Caco-2 (cell line): ENCODE data around the gene PPP6R3. TPM values are rescaled to one million over a fixed set of nuclear protein-coding genes. Genes with fewer than 3 reads are reported as not detected.

Source experiments
- BruUV-seq: library from RNA; stranded (reverse); fragments of 400-500 nt; replicated peaks from 2 replicates; lab custom pipeline; 2021; lab: Mats Ljungman, UMichigan
- CTCF ChIA-PET: fragments of 300-600 bp; sonication (Branson Sonifier 250); formaldehyde crosslinking; loops from one replicate; lab custom pipeline; 2022; ENCODE audit warnings: antibody characterized with exemption; lab: Charles Lee
- POLR2A ChIA-PET: fragments of 300-600 bp; sonication (Branson Sonifier 250); formaldehyde crosslinking; loops from one replicate; lab custom pipeline; 2022; ENCODE audit warnings: antibody characterized with exemption; lab: Charles Lee
- DNase-seq, 2 experiments: peaks; one replicate each; pipeline versions ENCODE4 v3.0.0 to v3.0.0-alpha.2; 2020 to 2022
- H3K27me3 ChIP-seq: replicated peaks from 2 replicates; pipeline ENCODE4 v1.6.0; 2011; ENCODE audit warnings: low read length; ENCODE audit not compliant: control insufficient read depth, insufficient read depth
- H3K36me3 ChIP-seq: 2 replicates; pipeline ENCODE4 v1.5.1; 2011; ENCODE audit warnings: low read length; ENCODE audit not compliant: control insufficient read depth, insufficient read depth
- H3K4me1 ChIP-seq: fragments of 250-450 bp; sonication (Bioruptor Pico); 2 replicates; pipeline ENCODE4 v1.5.1; 2020; ENCODE audit warnings: mild to moderate bottlenecking
- H3K4me3 ChIP-seq: 2 replicates; pipeline ENCODE4 v1.5.1; 2011; ENCODE audit warnings: low read depth, mild to moderate bottlenecking, control low read depth, low read length
- H3K9me3 ChIP-seq: fragments of 250-450 bp; sonication (Bioruptor Pico); 2 replicates; pipeline ENCODE4 v1.5.1; 2020; ENCODE audit warnings: mild to moderate bottlenecking, moderate library complexity
- H3K27ac Mint-ChIP-seq: one replicate; pipeline ENCODE4 v1.8.0; 2022; ENCODE audit warnings: mixed read lengths; ENCODE audit not compliant: unreplicated experiment
- H3K27me3 Mint-ChIP-seq: one replicate; pipeline ENCODE4 v1.8.0; 2022; ENCODE audit warnings: mixed read lengths; ENCODE audit not compliant: insufficient read depth, unreplicated experiment
- H3K36me3 Mint-ChIP-seq: one replicate; pipeline ENCODE4 v1.8.0; 2022; ENCODE audit warnings: mild to moderate bottlenecking, mixed read lengths; ENCODE audit not compliant: insufficient read depth, unreplicated experiment
- H3K4me1 Mint-ChIP-seq: one replicate; pipeline ENCODE4 v1.8.0; 2022; ENCODE audit warnings: low read depth, mixed read lengths; ENCODE audit not compliant: unreplicated experiment
- H3K4me3 Mint-ChIP-seq: one replicate; pipeline ENCODE4 v1.8.0; 2022; ENCODE audit warnings: mild to moderate bottlenecking, moderate library complexity, mixed read lengths; ENCODE audit not compliant: unreplicated experiment
- H3K9me3 Mint-ChIP-seq: one replicate; pipeline ENCODE4 v1.8.0; 2022; ENCODE audit warnings: mixed read lengths; ENCODE audit not compliant: unreplicated experiment
- intact Hi-C: fragments of 100-400 bp; cut with micrococcal nuclease; formaldehyde crosslinking; loops from one replicate; pipeline ENCODE4 v1.10.0; 2022; ENCODE audit not compliant: unreplicated experiment
- total RNA-seq: library from RNA; stranded (reverse); gene quantifications from 2 replicates; pipeline ENCODE4 v1.2.3, GENCODE V29; 2022
- TF ChIP-seq, protein P1 (sequence below), 2 experiments: fragments of 200-600 bp in 1 of 2; IDR thresholded peaks; 1 replicate in 1 of 2; 2 replicates in 1 of 2; pipeline versions ENCODE4 v1.5.1 to v1.8.0; 2011 to 2022; ENCODE audit warnings: antibody characterized with exemption in 1 of 2, control low read depth in 1 of 2, inconsistent platforms in 1 of 2, low read depth in 1 of 2, low read length in 1 of 2, mild to moderate bottlenecking in 1 of 2, moderate library complexity in 1 of 2; ENCODE audit not compliant: insufficient read depth in 1 of 2, severe bottlenecking in 1 of 2, unreplicated experiment in 1 of 2

Gene PPP6R3
- total RNA-seq, 1 experiment from 2014 or later: 276 TPM

DNA sequence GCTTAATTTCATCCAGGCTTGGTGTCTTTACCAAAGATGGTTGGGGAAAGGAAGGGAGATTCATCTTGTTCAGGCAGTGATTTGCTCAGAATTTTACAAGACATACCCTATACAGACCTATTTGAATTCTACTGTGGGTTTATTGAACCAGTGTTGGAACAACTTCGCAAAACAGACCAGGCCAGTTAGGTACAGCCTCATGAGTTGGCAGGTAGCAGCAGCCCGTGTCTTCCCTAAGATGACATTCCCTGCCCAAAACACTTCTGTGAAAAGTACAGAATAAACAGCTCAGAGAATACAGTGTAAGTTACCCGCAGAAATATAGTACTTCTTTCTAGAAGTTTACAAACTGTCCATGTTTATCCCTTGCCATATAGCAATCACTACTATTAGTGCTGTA is 121.3 kb downstream of the PPP6R3 start:
- ChIA-PET POLR2A (no interaction called here), CTCF (no interaction called here)
- Mint-ChIP-seq H3K9me3 (no peaks in the 10 kb centered on the region), H3K4me3 (no peak overlapping the region), H3K36me3 (peaks cover 96% of the 10 kb centered on the region), H3K4me1 (peaks cover 7% of the 10 kb centered on the region), H3K27me3 (no peaks in the 10 kb centered on the region), H3K27ac (no peak overlapping the region)
- Histone ChIP-seq H3K36me3 (0 out of 2 replicates have a peak, but pooled peaks cover 3% of the 10 kb centered on the region), H3K4me3 (no peak overlapping the region), H3K9me3 (no peaks in the 10 kb centered on the region), H3K4me1 (no peaks in the 10 kb centered on the region), H3K27me3 (no peaks in the 10 kb centered on the region)
- TF ChIP-seq, protein P1, sequence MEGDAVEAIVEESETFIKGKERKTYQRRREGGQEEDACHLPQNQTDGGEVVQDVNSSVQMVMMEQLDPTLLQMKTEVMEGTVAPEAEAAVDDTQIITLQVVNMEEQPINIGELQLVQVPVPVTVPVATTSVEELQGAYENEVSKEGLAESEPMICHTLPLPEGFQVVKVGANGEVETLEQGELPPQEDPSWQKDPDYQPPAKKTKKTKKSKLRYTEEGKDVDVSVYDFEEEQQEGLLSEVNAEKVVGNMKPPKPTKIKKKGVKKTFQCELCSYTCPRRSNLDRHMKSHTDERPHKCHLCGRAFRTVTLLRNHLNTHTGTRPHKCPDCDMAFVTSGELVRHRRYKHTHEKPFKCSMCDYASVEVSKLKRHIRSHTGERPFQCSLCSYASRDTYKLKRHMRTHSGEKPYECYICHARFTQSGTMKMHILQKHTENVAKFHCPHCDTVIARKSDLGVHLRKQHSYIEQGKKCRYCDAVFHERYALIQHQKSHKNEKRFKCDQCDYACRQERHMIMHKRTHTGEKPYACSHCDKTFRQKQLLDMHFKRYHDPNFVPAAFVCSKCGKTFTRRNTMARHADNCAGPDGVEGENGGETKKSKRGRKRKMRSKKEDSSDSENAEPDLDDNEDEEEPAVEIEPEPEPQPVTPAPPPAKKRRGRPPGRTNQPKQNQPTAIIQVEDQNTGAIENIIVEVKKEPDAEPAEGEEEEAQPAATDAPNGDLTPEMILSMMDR (IDR thresholded peaks at IDR 0.05; ENCODE audit: insufficient read depth in 1 of 2, low read depth in 1 of 2, low read length in 1 of 2, severe bottlenecking in 1 of 2, unreplicated experiment in 1 of 2): no peak
- intact Hi-C loops: no loop called here
- no peak for DNase-seq
- no TSS peak for BruUV-seq

- POLR2A ChIA-PET: no interaction called here
- Histone ChIP-seq H3K27me3 (no peaks in the 10 kb centered on the region), H3K9me3 (no peaks in the 10 kb centered on the region), H3K4me1 (no peaks in the 10 kb centered on the region), H3K4me3 (no peak overlapping the region), H3K36me3 (peaks cover 6% of the 10 kb centered on the region; the same call in 1 of the 2 replicates)
- no peak overlapping the region for H3K4me3 Mint-ChIP-seq
- intact Hi-C loops: no loop called here
- H3K9me3 Mint-ChIP-seq: no peaks in the 10 kb centered on the region
- H3K27ac Mint-ChIP-seq: no peak overlapping the region
- no TSS peak for BruUV-seq
- peaks cover 7% of the 10 kb centered on the region for H3K4me1 Mint-ChIP-seq
- peaks cover 96% of the 10 kb centered on the region for H3K36me3 Mint-ChIP-seq
- no peak for DNase-seq
- TF ChIP-seq, protein P1 (IDR thresholded peaks at IDR 0.05; ENCODE audit: insufficient read depth in 1 of 2, low read depth in 1 of 2, low read length in 1 of 2, severe bottlenecking in 1 of 2, unreplicated experiment in 1 of 2): no peak
- CTCF ChIA-PET: no interaction called here
- no peaks in the 10 kb centered on the region for H3K27me3 Mint-ChIP-seq
These were observed 122.0 kb downstream of the PPP6R3 start for GRCh38 chr11:68582416-68583040.

- Histone ChIP-seq H3K27me3 (no peaks in the 10 kb centered on the region), H3K4me3 (no peak overlapping the region), H3K4me1 (no peaks in the 10 kb centered on the region), H3K36me3 (peaks cover 8% of the 10 kb centered on the region; the same call in 1 of the 2 replicates), H3K9me3 (no peaks in the 10 kb centered on the region)
- BruUV-seq: no TSS peak
- H3K27me3 Mint-ChIP-seq: no peaks in the 10 kb centered on the region
- POLR2A ChIA-PET: no interaction called here
- TF ChIP-seq, protein P1 (IDR thresholded peaks at IDR 0.05; ENCODE audit: insufficient read depth in 1 of 2, low read depth in 1 of 2, low read length in 1 of 2, severe bottlenecking in 1 of 2, unreplicated experiment in 1 of 2): no peak
- intact Hi-C loops: no loop called here
- H3K4me3 Mint-ChIP-seq: no peak overlapping the region
- peaks cover 96% of the 10 kb centered on the region for H3K36me3 Mint-ChIP-seq
- no peak for DNase-seq
- no peaks in the 10 kb centered on the region for H3K9me3 Mint-ChIP-seq
- CTCF ChIA-PET: no interaction called here
- no peak overlapping the region for H3K27ac Mint-ChIP-seq
- peaks cover 7% of the 10 kb centered on the region for H3K4me1 Mint-ChIP-seq
These were observed 122.5 kb downstream of the PPP6R3 start for GRCh38 chr11:68583041-68583446.
